Endothelial cell of umbilical vein (primary cell): ENCODE results near the gene SKA1. TPM values are rescaled to one million over a fixed set of nuclear protein-coding genes. Genes with fewer than 3 reads are reported as not detected.

ENCODE experiments used
- BruUV-seq: library from RNA; stranded (reverse); fragments of 400-500 nt; replicated peaks from 2 replicates; lab custom pipeline; 2021; lab: Mats Ljungman, UMichigan
- CTCF ChIA-PET: fragments of 300-600, 350-600 bp; sonication (Branson Sonifier 250); formaldehyde crosslinking; loops from one replicate; lab custom pipeline; 2021; ENCODE audit warnings: antibody characterized with exemption, inconsistent platforms; lab: Charles Lee
- POLR2A ChIA-PET: fragments of 300-600, 350-600 bp; sonication (Branson Sonifier 250); formaldehyde crosslinking; loops from one replicate; lab custom pipeline; 2021; ENCODE audit warnings: antibody characterized with exemption, inconsistent platforms; lab: Charles Lee
- DNase-seq: peaks from one replicate; pipeline ENCODE4 v3.0.0-alpha.2; 2011; ENCODE audit warnings: low read depth, low spot score
- FAIRE-seq: peaks from 2 replicates; lab custom pipeline; 2011; peaks lifted over from hg19 to GRCh38; lab: Jason Lieb, UNC
- H2AFZ ChIP-seq: 2 replicates; pipeline ENCODE4 v1.6.0; 2012; ENCODE audit warnings: low read depth, low read length, control low read depth, inconsistent platforms
- H3K27ac ChIP-seq: 2 replicates; pipeline ENCODE4 v1.5.1; 2011; ENCODE audit warnings: low read depth, mild to moderate bottlenecking, control low read depth, low read length, moderate library complexity; ENCODE audit not compliant: insufficient read depth
- H3K27me3 ChIP-seq, 2 experiments: 2 replicates each; pipeline versions ENCODE4 v1.6.0 to v1.6.1; 2011; ENCODE audit warnings: low read length in 2 of 2, mixed read lengths in 1 of 2; ENCODE audit not compliant: control insufficient read depth in 2 of 2, insufficient read depth in 2 of 2
- H3K36me3 ChIP-seq, 2 experiments: 2 replicates in 1 of 2; 3 replicates in 1 of 2; pipeline ENCODE4 v1.5.1; 2011; ENCODE audit warnings: low read length in 2 of 2, mild to moderate bottlenecking in 1 of 2, moderate library complexity in 1 of 2; ENCODE audit not compliant: control insufficient read depth in 2 of 2, insufficient read depth in 2 of 2; ENCODE audit errors: extremely low read depth in 1 of 2
- H3K4me1 ChIP-seq: 3 replicates; pipeline ENCODE4 v1.5.1; 2011; ENCODE audit warnings: mild to moderate bottlenecking, low read length; ENCODE audit not compliant: control insufficient read depth, insufficient read depth; ENCODE audit errors: extremely low read depth
- H3K4me2 ChIP-seq: 2 replicates; pipeline ENCODE4 v1.6.1; 2011; ENCODE audit warnings: low read length, control low read depth, mixed read lengths; ENCODE audit not compliant: insufficient read depth
- H3K4me3 ChIP-seq, 3 experiments: fragments of 200-600 bp in 1 of 3; sonication (generic), shearing (Covaris generic) in 1 of 3; replicated peaks in 1 of 3; 2 replicates each; pipeline ENCODE4 v1.5.1; 2011 to 2016; ENCODE audit warnings: control low read depth in 3 of 3, low read length in 3 of 3, mild to moderate bottlenecking in 2 of 3, inconsistent platforms in 1 of 3, low read depth in 1 of 3, moderate library complexity in 1 of 3; ENCODE audit not compliant: insufficient read depth in 1 of 3
- H3K79me2 ChIP-seq: 2 replicates; pipeline ENCODE4 v1.6.0; 2012; ENCODE audit warnings: low read length, inconsistent platforms; ENCODE audit not compliant: control insufficient read depth, insufficient read depth
- H3K9ac ChIP-seq: replicated peaks from 2 replicates; pipeline ENCODE3; 2011; ENCODE audit warnings: low read length, control low read depth; ENCODE audit not compliant: insufficient read depth; ENCODE audit errors: extremely low read depth
- H3K9me1 ChIP-seq: replicated peaks from 3 replicates; pipeline ENCODE4 v1.6.0; 2011; ENCODE audit warnings: mild to moderate bottlenecking, low read length; ENCODE audit not compliant: control insufficient read depth, insufficient read depth; ENCODE audit errors: extremely low read depth
- H3K9me3 ChIP-seq: replicated peaks from 2 replicates; pipeline ENCODE4 v1.5.1; 2012; ENCODE audit warnings: low read length, inconsistent platforms; ENCODE audit not compliant: control insufficient read depth, insufficient read depth
- H4K20me1 ChIP-seq: replicated peaks from 2 replicates; pipeline ENCODE3; 2011; ENCODE audit warnings: mild to moderate bottlenecking, low read length; ENCODE audit not compliant: control insufficient read depth, insufficient read depth; ENCODE audit errors: extremely low read depth
- CTCF ChIP-seq, 2 donors: IDR thresholded peaks; 1 replicate in 1 of 2; 2 replicates in 1 of 2; pipeline ENCODE4 v1.5.1; 2011; ENCODE audit warnings: low read length in 2 of 2, mild to moderate bottlenecking in 2 of 2, moderate library complexity in 2 of 2, control low read depth in 1 of 2, inconsistent platforms in 1 of 2, low read depth in 1 of 2; ENCODE audit not compliant: insufficient read depth in 1 of 2; ENCODE audit errors: extremely low read depth in 1 of 2
- FOS ChIP-seq: IDR thresholded peaks from 2 replicates; pipeline ENCODE4 v1.6.1; 2011; ENCODE audit warnings: mild to moderate bottlenecking, low read length, moderate library complexity, borderline replicate concordance; ENCODE audit not compliant: insufficient read depth
- dilution Hi-C: fragments of 300-500 bp; cut with MboI; formaldehyde crosslinking; loops from one replicate; pipeline ENCODE4 v1.15.0; 2019; ENCODE audit warnings: low sequenced_read_pairs; ENCODE audit not compliant: extremely low pct_ligation_motif_present
- intact Hi-C: fragments of 100-400 bp; cut with micrococcal nuclease; formaldehyde crosslinking; loops from one replicate; pipeline ENCODE4 v1.10.0; 2022
- polyA plus RNA-seq, 4 experiments: library from polyadenylated mRNA; depleted of rRNA in 3 of 4; stranded (reverse) in 3 of 4; unstranded in 1 of 4; fragments of >200 nt; gene quantifications; 2 replicates each; pipeline versions ENCODE4 v1.2.1 to v1.2.3, GENCODE V29; 2011 to 2012; ENCODE audit warnings: missing spikeins in 1 of 4
- total RNA-seq: library from RNA; stranded (reverse); gene quantifications from 2 replicates; pipeline ENCODE4 v1.2.3, GENCODE V29; 2021
- TF ChIP-seq, protein P1 (sequence below): IDR thresholded peaks from 2 replicates; pipeline ENCODE4 v1.6.1; 2011; ENCODE audit not compliant: insufficient read depth, insufficient read length

Gene SKA1
- total and polyA plus RNA-seq, 2 donors (not counting 3 experiments of a cell fraction or from before 2014, with no cell fraction given): 8.7 to 23.9 TPM

DNA sequence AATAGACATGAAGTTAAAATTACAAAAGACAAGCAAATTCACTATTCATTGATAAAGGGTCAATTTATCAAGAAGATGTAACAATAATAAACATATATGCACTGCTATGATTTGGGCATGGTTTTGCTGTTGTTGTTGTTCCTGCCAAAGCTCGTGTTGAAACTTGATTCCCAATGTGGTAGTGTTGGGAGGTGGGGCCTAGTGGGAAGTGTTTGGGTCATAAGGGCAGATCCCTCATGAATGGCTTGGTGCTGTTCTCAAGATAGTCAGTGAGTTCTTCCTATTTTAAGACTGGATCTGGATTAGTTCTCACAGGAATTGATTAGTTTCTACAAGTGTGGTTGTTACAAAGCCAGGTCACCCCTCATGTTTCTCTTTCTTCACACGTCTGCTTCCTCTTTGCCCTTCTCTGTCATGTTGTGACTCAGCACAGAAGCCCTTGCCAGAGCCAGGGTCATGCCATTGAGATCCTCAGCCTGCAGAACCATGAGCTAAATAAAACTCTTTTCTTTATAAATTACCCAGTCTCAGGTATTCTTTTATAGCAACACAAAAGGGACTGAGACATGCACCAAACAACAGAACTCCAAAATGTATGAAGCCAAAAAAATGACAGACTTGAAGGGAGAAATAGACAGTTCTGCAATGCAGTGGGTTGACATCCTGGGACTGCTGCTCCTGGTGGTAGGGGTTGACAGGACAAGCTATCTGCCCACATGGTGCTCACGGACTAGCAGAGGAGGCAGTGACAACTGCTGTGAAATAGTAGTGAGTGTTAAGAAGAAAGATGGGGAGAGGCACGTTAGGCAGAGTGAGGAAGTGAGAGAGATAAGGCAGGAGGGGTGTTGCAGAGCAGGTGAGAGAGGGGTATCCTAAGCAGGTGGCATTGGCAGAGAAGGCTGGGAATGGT lies 18.6 kb upstream of the SKA1 start:
- intact Hi-C loops: loop anchor here (5.0 kb wide), 2 partner anchors 71 to 154 kb away; no protein-coding TSS in a partner anchor
- Histone ChIP-seq H3K27ac (no peak overlapping the region), H4K20me1 (no peaks in the 10 kb centered on the region), H3K9me1 (no peaks in the 10 kb centered on the region), H3K9ac (no peak overlapping the region), H3K79me2 (no peaks in the 10 kb centered on the region), H3K36me3 (no peaks in the 10 kb centered on the region), H3K4me3 (no peak overlapping the region), H2AFZ (peak overlapping the region; percentile 36), H3K4me2 (no peak overlapping the region), H3K27me3 (peaks cover 10 to 14% of the 10 kb centered on the region in 2 experiments), H3K9me3 (no peaks in the 10 kb centered on the region), H3K4me1 (peaks cover 4% of the 10 kb centered on the region)
- ChIA-PET POLR2A (no interaction called here), CTCF (interaction anchor here (0.5 to 5.6 kb wide), 57 partner anchors 13 to 891 kb away, joined by 3 to 199 read pairs (median 4); partner anchors contain the start of genes ACAA2, CFAP53, MBD1 and SKA1)
- dilution Hi-C loops: no loop called here
- peak; percentile 30 for DNase-seq
- FAIRE-seq: no peak
- TF ChIP-seq CTCF (IDR thresholded peaks at IDR 0.05; ENCODE audit: extremely low read depth in 1 of 2, insufficient read depth in 1 of 2, low read depth in 1 of 2, low read length in 2 of 2) (peak in 1 of 2 donors; percentile 4), FOS (peak; percentile 27)
- TF ChIP-seq, protein P1, sequence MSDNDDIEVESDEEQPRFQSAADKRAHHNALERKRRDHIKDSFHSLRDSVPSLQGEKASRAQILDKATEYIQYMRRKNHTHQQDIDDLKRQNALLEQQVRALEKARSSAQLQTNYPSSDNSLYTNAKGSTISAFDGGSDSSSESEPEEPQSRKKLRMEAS: no peak
- BruUV-seq: no TSS peak
